Measurements from ENCODE around the gene SERTM1. TPM values are rescaled to one million over a fixed set of nuclear protein-coding genes. Genes with fewer than 3 reads are reported as not detected.

SERTM1 gene
- total RNA-seq, 1 experiment from 2014 or later: 0.24 TPM

GRCh38 chr13:36715841-36716240 is 42.0 kb downstream of the SERTM1 start:
- no peak overlapping the region for H3K23ac ChIP-seq (ENCODE audit: insufficient read length, low read depth, low read length)
- H3K9ac ChIP-seq (ENCODE audit: extremely low read depth, insufficient read length, low read length): no peak overlapping the region
- H3K9me3 Mint-ChIP-seq: no peaks in the 10 kb centered on the region; a peak in 2 of 5 replicates
- no peaks in the 10 kb centered on the region for H3K9me3 ChIP-seq (ENCODE audit: control insufficient read depth, low read depth, low read length)
- no peak overlapping the region for H2BK5ac ChIP-seq (ENCODE audit: insufficient read length, low read length)
- H3K4me1 ChIP-seq (ENCODE audit: insufficient read depth, low read length): no peaks in the 10 kb centered on the region
- H2BK120ac ChIP-seq (ENCODE audit: low read depth, low read length, poor library complexity, severe bottlenecking): no peak overlapping the region
- no peaks in the 10 kb centered on the region; the same call in 1 of the 2 replicates for H3K27me3 Mint-ChIP-seq (ENCODE audit: low read depth)
- no peak for TF ChIP-seq CTCF (conservative IDR thresholded peaks at IDR 0.05)
- no peak overlapping the region for H2AFZ ChIP-seq (ENCODE audit: low read length)
- no peak overlapping the region for H3K4ac ChIP-seq (ENCODE audit: low read depth, low read length)
- no peak overlapping the region for H4K5ac ChIP-seq (ENCODE audit: insufficient read length, low read depth, low read length)
- H3K27ac ChIP-seq (ENCODE audit: insufficient read length, low read depth, low read length): no peak overlapping the region
- H3K4me1 Mint-ChIP-seq: peaks cover 4 to 16% of the 10 kb centered on the region in 2 experiments; a peak in 3 of 4 replicates
- H4K20me1 ChIP-seq (ENCODE audit: control insufficient read depth, insufficient read depth, insufficient read length): no peaks in the 10 kb centered on the region
- WGBS (ENCODE audit: extremely low coverage, insufficient read length, low lambda C conversion rate): no CpG with 5 or more reads among the region's 1 CpG
- H3K56ac ChIP-seq (ENCODE audit: insufficient read length, low read depth, low read length): no peak overlapping the region
- no peak overlapping the region for H3K27ac Mint-ChIP-seq
- no peak overlapping the region for H2BK20ac ChIP-seq (ENCODE audit: low read depth, low read length, poor library complexity, severe bottlenecking)
- no peak overlapping the region for H3K4me2 ChIP-seq (ENCODE audit: insufficient read depth, insufficient read length, low read length)
- H3T11ph ChIP-seq (ENCODE audit: low read length): no peak overlapping the region
- no peaks in the 10 kb centered on the region for H3K27me3 ChIP-seq (ENCODE audit: insufficient read depth, low read length)
- DNase-seq: no peak
- no peak overlapping the region for H2BK15ac ChIP-seq (ENCODE audit: low read depth, low read length)
- no peak overlapping the region for H2AK5ac ChIP-seq (ENCODE audit: insufficient read length, low read length)
- H3K79me1 ChIP-seq (ENCODE audit: insufficient read depth, low read depth, low read length, poor library complexity, severe bottlenecking): no peaks in the 10 kb centered on the region
- no peaks in the 10 kb centered on the region for H3K36me3 Mint-ChIP-seq (ENCODE audit: insufficient read depth in 1 of 3, low read depth in 3 of 3)
- no peak overlapping the region for H3K4me3 Mint-ChIP-seq
- H2BK12ac ChIP-seq (ENCODE audit: insufficient read length, low read depth, low read length): no peak overlapping the region
- no peak overlapping the region for H3K18ac ChIP-seq (ENCODE audit: insufficient read length, low read depth, low read length)
- H3K79me2 ChIP-seq (ENCODE audit: insufficient read depth, low read length): no peaks in the 10 kb centered on the region
- H4K8ac ChIP-seq (replicated peaks; ENCODE audit: insufficient read length, low read depth, low read length): no peak overlapping the region
- H4K91ac ChIP-seq (ENCODE audit: insufficient read length, low read depth, low read length): no peak overlapping the region
- H3K14ac ChIP-seq (ENCODE audit: insufficient read depth, low read length): no peak overlapping the region
- no peaks in the 10 kb centered on the region for H3K23me2 ChIP-seq (ENCODE audit: insufficient read length, low read depth, low read length, poor library complexity, severe bottlenecking)

Data from H9 (cell line).